ENCODE data around the gene GNAQ. TPM values are rescaled to one million over a fixed set of nuclear protein-coding genes. Genes with fewer than 3 reads are reported as not detected.

Gene GNAQ
- total and polyA plus RNA-seq, 4 donors = 6.8 to 19.6 (median 12.6) TPM

- Histone ChIP-seq H3K4me3 (ENCODE audit: low read depth in 1 of 3, low read length in 3 of 3) (no peak overlapping the region), H3K9ac (ENCODE audit: low read depth in 1 of 2, low read length in 2 of 2) (no peak overlapping the region), H3K4me1 (ENCODE audit: control insufficient read depth in 4 of 4, insufficient read depth in 4 of 4, low read length in 3 of 4) (no peaks in the 10 kb centered on the region), H3K27me3 (ENCODE audit: control insufficient read depth in 4 of 4, insufficient read depth in 4 of 4, low read length in 3 of 4) (no peaks in the 10 kb centered on the region), H3K36me3 (ENCODE audit: control insufficient read depth in 4 of 4, insufficient read depth in 3 of 4, low read depth in 1 of 4, low read length in 3 of 4) (peaks cover 3 to 17% (median 15%) of the 10 kb centered on the region in 4 donors), H3K9me3 (ENCODE audit: control insufficient read depth in 4 of 4, low read length in 3 of 4) (no peaks in the 10 kb centered on the region), H3K27ac (ENCODE audit: low read depth in 1 of 2, low read length in 2 of 2) (no peak overlapping the region)
- DNase-seq (ENCODE audit: low spot score) = no peak
- no peak for TF ChIP-seq FOXA2 (IDR thresholded peaks at IDR 0.05)
- no peak for TF ChIP-seq HNF4G (IDR thresholded peaks at IDR 0.05)
- no peak for TF ChIP-seq SP1 (IDR thresholded peaks at IDR 0.05)
- TF ChIP-seq GABPA (IDR thresholded peaks at IDR 0.05 in 1 of 2, conservative IDR thresholded peaks at IDR 0.05 in 1 of 2) = no peak
- no peak for TF ChIP-seq REST (IDR thresholded peaks at IDR 0.05)
- no peak for TF ChIP-seq NR2F2 (IDR thresholded peaks at IDR 0.05)
- TF ChIP-seq JUND (IDR thresholded peaks at IDR 0.05) = no peak
- no peak for TF ChIP-seq YY1 (IDR thresholded peaks at IDR 0.05)
- TF ChIP-seq RAD21 (IDR thresholded peaks at IDR 0.05) = no peak
- TF ChIP-seq, protein P1, sequence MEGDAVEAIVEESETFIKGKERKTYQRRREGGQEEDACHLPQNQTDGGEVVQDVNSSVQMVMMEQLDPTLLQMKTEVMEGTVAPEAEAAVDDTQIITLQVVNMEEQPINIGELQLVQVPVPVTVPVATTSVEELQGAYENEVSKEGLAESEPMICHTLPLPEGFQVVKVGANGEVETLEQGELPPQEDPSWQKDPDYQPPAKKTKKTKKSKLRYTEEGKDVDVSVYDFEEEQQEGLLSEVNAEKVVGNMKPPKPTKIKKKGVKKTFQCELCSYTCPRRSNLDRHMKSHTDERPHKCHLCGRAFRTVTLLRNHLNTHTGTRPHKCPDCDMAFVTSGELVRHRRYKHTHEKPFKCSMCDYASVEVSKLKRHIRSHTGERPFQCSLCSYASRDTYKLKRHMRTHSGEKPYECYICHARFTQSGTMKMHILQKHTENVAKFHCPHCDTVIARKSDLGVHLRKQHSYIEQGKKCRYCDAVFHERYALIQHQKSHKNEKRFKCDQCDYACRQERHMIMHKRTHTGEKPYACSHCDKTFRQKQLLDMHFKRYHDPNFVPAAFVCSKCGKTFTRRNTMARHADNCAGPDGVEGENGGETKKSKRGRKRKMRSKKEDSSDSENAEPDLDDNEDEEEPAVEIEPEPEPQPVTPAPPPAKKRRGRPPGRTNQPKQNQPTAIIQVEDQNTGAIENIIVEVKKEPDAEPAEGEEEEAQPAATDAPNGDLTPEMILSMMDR (IDR thresholded peaks at IDR 0.05; ENCODE audit: low read depth, low read length, missing input control) = no peak
- TF ChIP-seq FOXA1 (IDR thresholded peaks at IDR 0.05) = no peak
- TF ChIP-seq, protein P2, sequence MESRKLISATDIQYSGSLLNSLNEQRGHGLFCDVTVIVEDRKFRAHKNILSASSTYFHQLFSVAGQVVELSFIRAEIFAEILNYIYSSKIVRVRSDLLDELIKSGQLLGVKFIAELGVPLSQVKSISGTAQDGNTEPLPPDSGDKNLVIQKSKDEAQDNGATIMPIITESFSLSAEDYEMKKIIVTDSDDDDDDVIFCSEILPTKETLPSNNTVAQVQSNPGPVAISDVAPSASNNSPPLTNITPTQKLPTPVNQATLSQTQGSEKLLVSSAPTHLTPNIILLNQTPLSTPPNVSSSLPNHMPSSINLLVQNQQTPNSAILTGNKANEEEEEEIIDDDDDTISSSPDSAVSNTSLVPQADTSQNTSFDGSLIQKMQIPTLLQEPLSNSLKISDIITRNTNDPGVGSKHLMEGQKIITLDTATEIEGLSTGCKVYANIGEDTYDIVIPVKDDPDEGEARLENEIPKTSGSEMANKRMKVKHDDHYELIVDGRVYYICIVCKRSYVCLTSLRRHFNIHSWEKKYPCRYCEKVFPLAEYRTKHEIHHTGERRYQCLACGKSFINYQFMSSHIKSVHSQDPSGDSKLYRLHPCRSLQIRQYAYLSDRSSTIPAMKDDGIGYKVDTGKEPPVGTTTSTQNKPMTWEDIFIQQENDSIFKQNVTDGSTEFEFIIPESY (IDR thresholded peaks at IDR 0.05) = no peak
- TF ChIP-seq TAF1 (conservative IDR thresholded peaks at IDR 0.05) = no peak
- TF ChIP-seq HNF4A (conservative IDR thresholded peaks at IDR 0.05) = no peak
- no peak for TF ChIP-seq RXRA (IDR thresholded peaks at IDR 0.05)
- TF ChIP-seq MAX (IDR thresholded peaks at IDR 0.05) = no peak
- TF ChIP-seq EGR1 (IDR thresholded peaks at IDR 0.05; ENCODE audit: low read depth in 2 of 2) = no peak
- TF ChIP-seq, protein P3, sequence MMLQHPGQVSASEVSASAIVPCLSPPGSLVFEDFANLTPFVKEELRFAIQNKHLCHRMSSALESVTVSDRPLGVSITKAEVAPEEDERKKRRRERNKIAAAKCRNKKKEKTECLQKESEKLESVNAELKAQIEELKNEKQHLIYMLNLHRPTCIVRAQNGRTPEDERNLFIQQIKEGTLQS (IDR thresholded peaks at IDR 0.05) = no peak
Measured at GRCh38 chr9:77726289-77726688, 305.3 kb downstream of the GNAQ start.
